Progenitor cell of endocrine pancreas (in vitro differentiated cells): Measurements from ENCODE around the gene IL12RB1. TPM values are rescaled to one million over a fixed set of nuclear protein-coding genes. Genes with fewer than 3 reads are reported as not detected.

Experiments used
- DNase-seq: peaks from one replicate; pipeline ENCODE4 v3.0.0; 2021; ENCODE audit warnings: low spot score; ENCODE audit not compliant: unreplicated experiment
- H3K27ac Mint-ChIP-seq: 2 replicates; pipeline ENCODE4 v1.8.0; 2021; ENCODE audit warnings: mild to moderate bottlenecking, moderate library complexity, mixed read lengths
- H3K27me3 Mint-ChIP-seq: 2 replicates; pipeline ENCODE4 v1.8.0; 2021; ENCODE audit warnings: mixed read lengths
- H3K36me3 Mint-ChIP-seq: 2 replicates; pipeline ENCODE4 v1.8.0; 2022; ENCODE audit warnings: mixed read lengths; ENCODE audit not compliant: insufficient read depth
- H3K4me1 Mint-ChIP-seq: 2 replicates; pipeline ENCODE4 v1.8.0; 2021; ENCODE audit warnings: low read depth, mixed read lengths
- H3K4me3 Mint-ChIP-seq: 2 replicates; pipeline ENCODE4 v1.8.0; 2021; ENCODE audit warnings: low read depth, mild to moderate bottlenecking, moderate library complexity, mixed read lengths
- H3K9me3 Mint-ChIP-seq: 2 replicates; pipeline ENCODE4 v1.8.0; 2021; ENCODE audit warnings: low read depth, mixed read lengths
- total RNA-seq: library from RNA; stranded (reverse); gene quantifications from 2 replicates; pipeline ENCODE4 v1.2.1, GENCODE V29; 2021
- TF ChIP-seq, protein P1 (sequence below): fragments of 200-600 bp; sonication (generic); IDR thresholded peaks from one replicate; pipeline ENCODE4 v1.5.0; 2021; ENCODE audit warnings: antibody characterized with exemption, mild to moderate bottlenecking; ENCODE audit not compliant: unreplicated experiment

IL12RB1 gene
- total RNA-seq, 1 donor from 2014 or later = not detected

DNA sequence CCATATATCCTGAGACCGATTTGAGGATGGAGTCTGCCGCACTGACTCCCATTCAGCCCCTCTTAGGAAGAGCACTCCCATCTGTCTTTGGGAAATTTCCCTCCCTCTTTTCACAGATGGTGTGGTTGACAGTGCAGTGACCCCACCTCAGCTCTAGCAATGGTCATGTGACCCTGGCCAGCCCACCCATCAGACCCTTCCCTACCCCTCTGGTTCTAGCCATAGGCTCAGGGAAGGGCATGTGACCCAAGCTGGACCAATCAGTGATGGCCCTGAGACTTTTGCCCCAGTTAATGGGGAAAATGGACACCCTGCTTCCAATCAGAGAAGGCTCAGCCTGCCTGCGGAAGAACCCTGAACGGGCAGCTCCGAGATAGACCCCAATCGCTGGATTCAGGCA lies 26.3 kb downstream of the IL12RB1 start:
- no peaks in the 10 kb centered on the region for H3K4me1 Mint-ChIP-seq
- H3K9me3 Mint-ChIP-seq = no peaks in the 10 kb centered on the region
- no peaks in the 10 kb centered on the region for H3K36me3 Mint-ChIP-seq
- H3K4me3 Mint-ChIP-seq = no peak overlapping the region
- no peak overlapping the region for H3K27ac Mint-ChIP-seq
- no peak for DNase-seq
- TF ChIP-seq, protein P1, sequence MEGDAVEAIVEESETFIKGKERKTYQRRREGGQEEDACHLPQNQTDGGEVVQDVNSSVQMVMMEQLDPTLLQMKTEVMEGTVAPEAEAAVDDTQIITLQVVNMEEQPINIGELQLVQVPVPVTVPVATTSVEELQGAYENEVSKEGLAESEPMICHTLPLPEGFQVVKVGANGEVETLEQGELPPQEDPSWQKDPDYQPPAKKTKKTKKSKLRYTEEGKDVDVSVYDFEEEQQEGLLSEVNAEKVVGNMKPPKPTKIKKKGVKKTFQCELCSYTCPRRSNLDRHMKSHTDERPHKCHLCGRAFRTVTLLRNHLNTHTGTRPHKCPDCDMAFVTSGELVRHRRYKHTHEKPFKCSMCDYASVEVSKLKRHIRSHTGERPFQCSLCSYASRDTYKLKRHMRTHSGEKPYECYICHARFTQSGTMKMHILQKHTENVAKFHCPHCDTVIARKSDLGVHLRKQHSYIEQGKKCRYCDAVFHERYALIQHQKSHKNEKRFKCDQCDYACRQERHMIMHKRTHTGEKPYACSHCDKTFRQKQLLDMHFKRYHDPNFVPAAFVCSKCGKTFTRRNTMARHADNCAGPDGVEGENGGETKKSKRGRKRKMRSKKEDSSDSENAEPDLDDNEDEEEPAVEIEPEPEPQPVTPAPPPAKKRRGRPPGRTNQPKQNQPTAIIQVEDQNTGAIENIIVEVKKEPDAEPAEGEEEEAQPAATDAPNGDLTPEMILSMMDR = no peak
- H3K27me3 Mint-ChIP-seq = peaks cover 16% of the 10 kb centered on the region

DNA sequence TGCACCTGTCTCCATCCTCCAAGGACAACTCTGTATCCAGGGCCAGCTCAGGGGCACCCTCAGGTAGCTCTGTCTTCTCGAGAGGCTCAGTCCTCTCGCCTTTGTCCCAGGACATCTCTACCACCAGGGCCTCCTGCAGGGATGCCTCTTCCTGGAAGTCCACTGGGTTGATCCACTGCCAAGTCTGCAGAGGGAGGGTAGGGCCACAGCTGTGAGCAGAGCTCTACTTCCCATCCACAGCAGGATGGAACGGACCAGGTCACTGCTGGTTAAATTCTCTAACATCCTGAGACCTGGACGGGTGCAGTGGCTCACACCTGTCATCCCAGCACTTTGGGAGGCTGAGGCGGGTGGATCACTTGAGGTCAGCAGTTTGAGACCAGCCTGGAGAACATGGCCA lies 26.8 kb downstream of the IL12RB1 start:
- no peak overlapping the region for H3K4me3 Mint-ChIP-seq
- no peak overlapping the region for H3K27ac Mint-ChIP-seq
- TF ChIP-seq, protein P1 = no peak
- no peaks in the 10 kb centered on the region for H3K4me1 Mint-ChIP-seq
- no peak for DNase-seq
- peaks cover 16% of the 10 kb centered on the region for H3K27me3 Mint-ChIP-seq
- H3K9me3 Mint-ChIP-seq = no peaks in the 10 kb centered on the region
- H3K36me3 Mint-ChIP-seq = no peaks in the 10 kb centered on the region

DNA sequence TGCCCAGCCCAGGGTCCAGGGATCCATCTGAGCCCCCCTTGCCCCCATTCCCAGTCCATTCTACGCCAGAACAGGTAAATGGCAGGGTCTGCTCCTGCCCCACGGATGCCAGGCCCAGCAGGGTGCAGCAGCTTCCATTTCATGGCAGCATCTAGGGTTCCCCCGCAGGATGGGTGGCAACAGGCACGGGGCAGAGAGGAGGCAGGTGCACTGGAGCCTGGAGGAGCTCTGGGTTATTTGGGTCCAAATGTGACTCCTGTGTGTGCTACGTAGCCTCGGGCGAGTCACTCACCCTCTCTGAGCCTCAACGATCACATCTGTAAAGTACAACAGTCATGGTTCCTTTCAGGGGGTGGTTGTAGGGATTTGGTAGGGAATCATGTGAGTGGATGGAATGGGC lies 27.4 kb downstream of the IL12RB1 start:
- Mint-ChIP-seq H3K4me3 (no peak overlapping the region), H3K9me3 (no peaks in the 10 kb centered on the region), H3K27ac (no peak overlapping the region), H3K4me1 (no peaks in the 10 kb centered on the region), H3K27me3 (peaks cover 16% of the 10 kb centered on the region), H3K36me3 (no peaks in the 10 kb centered on the region)
- TF ChIP-seq, protein P1 = no peak
- no peak for DNase-seq

DNA sequence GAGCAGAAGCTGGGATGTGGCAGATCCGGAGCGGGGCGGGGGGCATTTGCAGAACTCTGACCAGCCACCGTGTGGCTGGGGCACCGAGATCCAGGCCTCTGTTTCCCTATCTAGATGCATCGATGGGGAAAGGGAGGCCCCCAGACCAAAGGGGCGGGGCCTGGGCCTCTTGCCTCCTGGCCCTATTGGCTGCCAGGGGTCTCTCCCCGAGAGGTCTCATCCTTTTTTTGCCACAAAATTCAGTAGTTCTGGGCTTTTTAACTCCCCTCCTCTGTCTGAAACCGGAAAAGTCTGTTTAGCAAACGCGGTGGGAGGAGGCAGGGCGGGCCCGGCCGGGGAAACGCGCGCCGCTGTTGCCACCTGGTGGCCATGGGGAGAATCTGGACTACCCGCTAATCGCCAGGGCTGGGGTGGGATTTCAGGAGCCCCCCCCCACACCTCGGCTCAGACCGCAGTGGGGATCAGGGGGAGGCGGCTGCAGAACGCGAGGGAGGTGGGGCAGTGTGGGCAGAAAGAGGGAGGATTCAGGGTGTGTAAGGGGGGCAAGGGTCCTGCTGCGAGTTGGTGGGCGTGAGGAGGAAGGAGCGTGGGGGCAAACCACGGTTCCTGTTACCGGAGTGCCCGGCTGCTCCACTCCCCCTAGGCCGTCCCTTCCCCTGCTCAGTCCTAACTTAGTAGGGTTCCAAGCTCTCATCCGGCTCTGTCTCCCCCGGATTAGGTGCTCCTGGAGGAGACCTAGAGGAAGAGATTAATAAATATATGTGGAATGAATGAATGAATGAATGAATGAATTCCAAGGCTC lies 28.3 kb downstream of the IL12RB1 start:
- Mint-ChIP-seq H3K4me1 (no peaks in the 10 kb centered on the region), H3K27me3 (peaks cover 19% of the 10 kb centered on the region), H3K36me3 (no peaks in the 10 kb centered on the region), H3K9me3 (no peaks in the 10 kb centered on the region), H3K4me3 (peak overlapping the region; percentile 53), H3K27ac (peak overlapping the region; percentile 56)
- DNase-seq = peak; percentile 79
- TF ChIP-seq, protein P1 = peak; percentile 96

DNA sequence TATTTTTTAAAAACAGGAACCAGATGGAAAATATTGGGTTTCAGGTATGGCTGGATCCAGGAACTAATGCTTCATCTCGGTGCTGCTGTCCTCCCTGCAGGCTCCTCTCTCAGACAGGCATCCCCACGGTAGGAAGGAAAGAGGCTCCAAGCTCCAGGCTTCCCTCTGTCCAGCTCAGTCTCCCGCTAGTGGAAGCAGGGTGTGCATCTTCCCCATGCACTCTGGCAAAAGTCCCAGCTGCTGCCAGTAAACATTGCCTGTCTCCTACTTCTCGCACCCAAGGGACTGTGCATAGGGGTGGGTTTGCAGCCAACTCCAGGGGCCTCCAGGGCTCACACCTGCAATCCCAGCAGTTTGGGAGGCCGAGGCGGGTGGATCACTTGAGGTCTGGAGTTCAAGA lies 29.2 kb downstream of the IL12RB1 start:
- TF ChIP-seq, protein P1 = no peak
- Mint-ChIP-seq H3K27me3 (peaks cover 16% of the 10 kb centered on the region), H3K27ac (no peak overlapping the region), H3K4me1 (no peaks in the 10 kb centered on the region), H3K9me3 (no peaks in the 10 kb centered on the region), H3K36me3 (no peaks in the 10 kb centered on the region), H3K4me3 (no peak overlapping the region)
- no peak for DNase-seq
